HepG2 (cell line): Measurements from ENCODE around the gene GNAI2. TPM values are rescaled to one million over a fixed set of nuclear protein-coding genes. Genes with fewer than 3 reads are reported as not detected.

Experiments used
- CBFB ChIP-seq: sonication (generic); formaldehyde crosslinking; IDR thresholded peaks from 2 replicates; pipeline ENCODE4 v1.4.0; 2020; ENCODE audit warnings: missing genetic modification reagents
- CTCF ChIP-seq: sonication (generic); formaldehyde crosslinking; IDR thresholded peaks from 2 replicates; pipeline ENCODE4 v1.5.0; 2020; ENCODE audit warnings: mild to moderate bottlenecking, missing genetic modification reagents, moderate library complexity
- EED ChIP-seq: sonication (generic); formaldehyde crosslinking; IDR thresholded peaks from 2 replicates; pipeline ENCODE4 v1.5.0; 2020; ENCODE audit warnings: mild to moderate bottlenecking, missing genetic modification reagents
- HDAC6 ChIP-seq: fragments of 200-600 bp; sonication (generic); IDR thresholded peaks from 2 replicates; pipeline ENCODE4 v1.7.0; 2017; ENCODE audit warnings: mild to moderate bottlenecking, antibody characterized with exemption, low read length, low read depth
- HNF1A ChIP-seq, 2 experiments: sonication (generic) in 1 of 2; formaldehyde crosslinking in 1 of 2; IDR thresholded peaks; 2 replicates each; pipeline versions ENCODE4 v1.4.0 to v1.6.1; 2016 to 2020; ENCODE audit warnings: borderline replicate concordance in 1 of 2, low read depth in 1 of 2, mild to moderate bottlenecking in 1 of 2, missing genetic modification reagents in 1 of 2
- MLLT10 ChIP-seq: sonication (generic); formaldehyde crosslinking; IDR thresholded peaks from 2 replicates; pipeline ENCODE4 v1.4.0; 2020; ENCODE audit warnings: missing genetic modification reagents
- PHF20 ChIP-seq: sonication (generic); formaldehyde crosslinking; IDR thresholded peaks from 2 replicates; pipeline ENCODE4 v1.5.0; 2020; ENCODE audit warnings: mild to moderate bottlenecking, missing genetic modification reagents
- RBAK ChIP-seq: sonication (generic); formaldehyde crosslinking; IDR thresholded peaks from 2 replicates; pipeline ENCODE4 v1.5.1; 2020; ENCODE audit warnings: mild to moderate bottlenecking, missing genetic modification reagents
- RCOR2 ChIP-seq: IDR thresholded peaks from 2 replicates; pipeline ENCODE4 v1.6.1; 2016; ENCODE audit warnings: missing biosample characterization, missing genetic modification reagents
- SMAD9 ChIP-seq: sonication (generic); formaldehyde crosslinking; IDR thresholded peaks from 2 replicates; pipeline ENCODE4 v1.5.1; 2020; ENCODE audit warnings: mild to moderate bottlenecking, missing genetic modification reagents
- STAT6 ChIP-seq: sonication (generic); formaldehyde crosslinking; IDR thresholded peaks from 2 replicates; pipeline ENCODE4 v1.4.0; 2020; ENCODE audit warnings: missing genetic modification reagents, mild to moderate bottlenecking, borderline replicate concordance
- TCF7 ChIP-seq: sonication (generic); IDR thresholded peaks from 2 replicates; pipeline ENCODE4 v1.6.1; 2016; ENCODE audit warnings: antibody characterized with exemption, low read depth
- TOPORS ChIP-seq: sonication (generic); formaldehyde crosslinking; IDR thresholded peaks from 2 replicates; pipeline ENCODE4 v1.8.0; 2023; ENCODE audit warnings: mild to moderate bottlenecking, missing genetic modification reagents
- XRCC5 ChIP-seq: fragments of 200-400 bp; formaldehyde crosslinking; optimal IDR thresholded peaks from 2 replicates; pipeline ENCODE3; 2017; ENCODE audit warnings: mild to moderate bottlenecking, low read length
- ZC3H4 ChIP-seq: sonication (generic); formaldehyde crosslinking; IDR thresholded peaks from 2 replicates; pipeline ENCODE4 v1.4.0; 2020; ENCODE audit warnings: missing genetic modification reagents, borderline replicate concordance
- ZNF251 ChIP-seq: sonication (generic); formaldehyde crosslinking; IDR thresholded peaks from 2 replicates; pipeline ENCODE4 v1.9.0; 2021; ENCODE audit warnings: mild to moderate bottlenecking, missing genetic modification reagents
- ZNF382 ChIP-seq: sonication (generic); formaldehyde crosslinking; IDR thresholded peaks from 2 replicates; pipeline ENCODE4 v1.5.0; 2020; ENCODE audit warnings: missing genetic modification reagents, mild to moderate bottlenecking, borderline replicate concordance
- ZNF441 ChIP-seq: sonication (generic); formaldehyde crosslinking; IDR thresholded peaks from 2 replicates; pipeline ENCODE4 v1.7.0; 2021; ENCODE audit warnings: missing genetic modification reagents, borderline replicate concordance
- ZNF703 ChIP-seq: sonication (generic); formaldehyde crosslinking; IDR thresholded peaks from 2 replicates; pipeline ENCODE4 v1.5.1; 2020; ENCODE audit warnings: missing genetic modification reagents, mild to moderate bottlenecking, moderate library complexity, borderline replicate concordance
- polyA plus RNA-seq, 8 experiments: library from polyadenylated mRNA; depleted of rRNA in 3 of 8; stranded (reverse) in 7 of 8; unstranded in 1 of 8; fragments of >200 nt; fragmentation: Illumina TruSeq in 4 of 8; extraction: Trizol in 4 of 8; gene quantifications; 2 replicates each; pipeline versions ENCODE4 v1.2.1 to v1.2.3, GENCODE V29; 2011 to 2016; ENCODE audit warnings: low read depth in 4 of 8, missing spikeins in 1 of 8, mixed read lengths in 1 of 8; ENCODE audit not compliant: insufficient read depth in 1 of 8
- total RNA-seq, 5 experiments: library from RNA; depleted of rRNA; stranded (reverse); fragments of >200 nt; fragmentation: Illumina TruSeq; extraction: Trizol; gene quantifications; 2 replicates each; pipeline ENCODE4 v1.2.3, GENCODE V29; 2016; ENCODE audit warnings: low read depth in 1 of 5

Gene GNAI2
- total and polyA plus RNA-seq, 2 of the 13 experiments (the other 11 are each of a cell fraction or from before 2014, with no cell fraction given) = 51.1 to 66.2 TPM

- TF ChIP-seq CTCF (peak; percentile 53), STAT6 (CRISPR knock-in tag) (no peak), XRCC5 (peak; percentile 86), HDAC6 (no peak), SMAD9 (CRISPR knock-in tag) (no peak), ZNF703 (CRISPR knock-in tag) (no peak), ZNF251 (CRISPR knock-in tag) (no peak), CBFB (peak; percentile 89), ZNF382 (CRISPR knock-in tag) (no peak), MLLT10 (CRISPR knock-in tag) (no peak), TCF7 (no peak), EED (CRISPR knock-in tag) (peak; percentile 29; the same call in 1 of the 2 replicates), HNF1A (IDR thresholded peaks at IDR 0.05; ENCODE audit: low read depth) (no peak), HNF1A (CRISPR knock-in tag; IDR thresholded peaks at IDR 0.05; ENCODE audit: borderline replicate concordance) (peak; percentile 82; the same call in 1 of the 2 replicates), RBAK (CRISPR knock-in tag) (no peak), ZC3H4 (no peak; the same call in 1 of the 2 replicates), PHF20 (CRISPR knock-in tag) (peak; percentile 77), TOPORS (CRISPR knock-in tag) (peak; percentile 12; the same call in 1 of the 2 replicates), ZNF441 (CRISPR knock-in tag) (no peak), RCOR2 (CRISPR knock-in tag) (no peak)
Observed at GRCh38 chr3:50292159-50293078, 56.4 kb downstream of the GNAI2 start, which contains the start of gene IFRD2 (continued).
